Gastroesophageal sphincter (tissue), 3 donors: ENCODE results near the gene SKOR1.

Experiments used
- EP300 ChIP-seq: sonication (generic); formaldehyde crosslinking; IDR thresholded peaks from one replicate; pipeline ENCODE4 v1.6.1; 2017; ENCODE audit warnings: antibody characterized with exemption, mild to moderate bottlenecking
- POLR2A ChIP-seq, 2 donors: fragments of 450-650 bp; IDR thresholded peaks; one replicate each; pipeline ENCODE4 v1.6.1; 2017; ENCODE audit warnings: antibody characterized with exemption in 2 of 2, mild to moderate bottlenecking in 2 of 2, moderate library complexity in 1 of 2
- POLR2AphosphoS5 ChIP-seq: sonication (generic); formaldehyde crosslinking; IDR thresholded peaks from one replicate; pipeline ENCODE4 v1.6.1; 2017; ENCODE audit warnings: antibody characterized with exemption
- TF ChIP-seq, protein P1 (sequence below), 4 experiments: fragments of 200-600 bp in 2 of 4; fragments of 450-650 bp in 2 of 4; sonication (generic) in 1 of 4; IDR thresholded peaks; one replicate each; pipeline ENCODE4 v1.5.1; 2017 to 2019; ENCODE audit warnings: antibody characterized with exemption in 4 of 4, mild to moderate bottlenecking in 2 of 4, moderate library complexity in 2 of 4

- TF ChIP-seq, protein P1, sequence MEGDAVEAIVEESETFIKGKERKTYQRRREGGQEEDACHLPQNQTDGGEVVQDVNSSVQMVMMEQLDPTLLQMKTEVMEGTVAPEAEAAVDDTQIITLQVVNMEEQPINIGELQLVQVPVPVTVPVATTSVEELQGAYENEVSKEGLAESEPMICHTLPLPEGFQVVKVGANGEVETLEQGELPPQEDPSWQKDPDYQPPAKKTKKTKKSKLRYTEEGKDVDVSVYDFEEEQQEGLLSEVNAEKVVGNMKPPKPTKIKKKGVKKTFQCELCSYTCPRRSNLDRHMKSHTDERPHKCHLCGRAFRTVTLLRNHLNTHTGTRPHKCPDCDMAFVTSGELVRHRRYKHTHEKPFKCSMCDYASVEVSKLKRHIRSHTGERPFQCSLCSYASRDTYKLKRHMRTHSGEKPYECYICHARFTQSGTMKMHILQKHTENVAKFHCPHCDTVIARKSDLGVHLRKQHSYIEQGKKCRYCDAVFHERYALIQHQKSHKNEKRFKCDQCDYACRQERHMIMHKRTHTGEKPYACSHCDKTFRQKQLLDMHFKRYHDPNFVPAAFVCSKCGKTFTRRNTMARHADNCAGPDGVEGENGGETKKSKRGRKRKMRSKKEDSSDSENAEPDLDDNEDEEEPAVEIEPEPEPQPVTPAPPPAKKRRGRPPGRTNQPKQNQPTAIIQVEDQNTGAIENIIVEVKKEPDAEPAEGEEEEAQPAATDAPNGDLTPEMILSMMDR (IDR thresholded peaks at IDR 0.05): no peak
- TF ChIP-seq POLR2AphosphoS5: no peak
- TF ChIP-seq POLR2A (IDR thresholded peaks at IDR 0.05): no peak
- no peak for TF ChIP-seq EP300
Measured at GRCh38 chr15:67845974-67846373, 20.7 kb downstream of the SKOR1 start.
